ENCODE measurements around the gene ANTXR1.
A peak's percentile ranks its signal among the peaks of the same experiment; 100 is the strongest.

ANTXR1 gene

GRCh38 chr2:69020496-69021426, 7.8 kb downstream of the ANTXR1 start:
- Histone ChIP-seq H3K4me3 (ENCODE audit: low read length in 2 of 2) (no peak overlapping the region), H3K27me3 (ENCODE audit: control insufficient read depth in 1 of 2, insufficient read depth in 2 of 2, low read length in 2 of 2) (no peaks in the 10 kb centered on the region), H3K9ac (ENCODE audit: low read length in 2 of 2) (no peak overlapping the region), H3K4me1 (ENCODE audit: control insufficient read depth, insufficient read depth, low read length) (peaks cover 23% of the 10 kb centered on the region), H3K9me3 (ENCODE audit: control insufficient read depth in 2 of 2, low read length in 2 of 2) (no peaks in the 10 kb centered on the region), H3K36me3 (ENCODE audit: control insufficient read depth in 2 of 2, insufficient read depth in 2 of 2, low read length in 2 of 2) (peaks cover 0 to 2% of the 10 kb centered on the region in 2 donors), H3K27ac (ENCODE audit: low read length) (no peak overlapping the region)

GRCh38 chr2:69021727-69022126, 8.7 kb downstream of the ANTXR1 start:
- Histone ChIP-seq H3K9me3 (ENCODE audit: control insufficient read depth in 2 of 2, low read length in 2 of 2) (no peaks in the 10 kb centered on the region), H3K4me3 (ENCODE audit: low read length in 2 of 2) (no peak overlapping the region), H3K4me1 (ENCODE audit: control insufficient read depth, insufficient read depth, low read length) (peaks cover 25% of the 10 kb centered on the region), H3K27ac (ENCODE audit: low read length) (no peak overlapping the region), H3K27me3 (ENCODE audit: control insufficient read depth in 1 of 2, insufficient read depth in 2 of 2, low read length in 2 of 2) (no peaks in the 10 kb centered on the region), H3K9ac (ENCODE audit: low read length in 2 of 2) (no peak overlapping the region), H3K36me3 (ENCODE audit: control insufficient read depth in 2 of 2, insufficient read depth in 2 of 2, low read length in 2 of 2) (peaks cover 0 to 2% of the 10 kb centered on the region in 2 donors)

GRCh38 chr2:69022548-69022947, 9.6 kb downstream of the ANTXR1 start:
- Histone ChIP-seq H3K36me3 (ENCODE audit: control insufficient read depth in 2 of 2, insufficient read depth in 2 of 2, low read length in 2 of 2) (peaks cover 0 to 2% of the 10 kb centered on the region in 2 donors), H3K27me3 (ENCODE audit: control insufficient read depth in 1 of 2, insufficient read depth in 2 of 2, low read length in 2 of 2) (no peaks in the 10 kb centered on the region), H3K4me1 (ENCODE audit: control insufficient read depth, insufficient read depth, low read length) (peaks cover 21% of the 10 kb centered on the region), H3K9ac (ENCODE audit: low read length in 2 of 2) (no peak overlapping the region), H3K4me3 (ENCODE audit: low read length in 2 of 2) (no peak overlapping the region), H3K9me3 (ENCODE audit: control insufficient read depth in 2 of 2, low read length in 2 of 2) (no peaks in the 10 kb centered on the region), H3K27ac (ENCODE audit: low read length) (no peak overlapping the region)

- Histone ChIP-seq H3K4me3 (ENCODE audit: low read length in 2 of 2) (no peak overlapping the region), H3K9ac (ENCODE audit: low read length in 2 of 2) (no peak overlapping the region), H3K4me1 (ENCODE audit: control insufficient read depth, insufficient read depth, low read length) (peaks cover 17% of the 10 kb centered on the region), H3K27me3 (ENCODE audit: control insufficient read depth in 1 of 2, insufficient read depth in 2 of 2, low read length in 2 of 2) (no peaks in the 10 kb centered on the region), H3K27ac (ENCODE audit: low read length) (no peak overlapping the region), H3K9me3 (ENCODE audit: control insufficient read depth in 2 of 2, low read length in 2 of 2) (no peaks in the 10 kb centered on the region), H3K36me3 (ENCODE audit: control insufficient read depth in 2 of 2, insufficient read depth in 2 of 2, low read length in 2 of 2) (peaks cover 0 to 2% of the 10 kb centered on the region in 2 donors)
Observed at GRCh38 chr2:69023236-69023635, 10.3 kb downstream of the ANTXR1 start.

GRCh38 chr2:69026026-69026425, 13.0 kb downstream of the ANTXR1 start:
- H3K36me3 ChIP-seq (ENCODE audit: control insufficient read depth in 2 of 2, insufficient read depth in 2 of 2, low read length in 2 of 2) = peaks cover 0 to 2% of the 10 kb centered on the region in 2 donors
- no peak overlapping the region for H3K4me3 ChIP-seq (ENCODE audit: low read length in 2 of 2)
- H3K9me3 ChIP-seq (ENCODE audit: control insufficient read depth in 2 of 2, low read length in 2 of 2) = no peaks in the 10 kb centered on the region
- H3K27me3 ChIP-seq (ENCODE audit: control insufficient read depth in 1 of 2, insufficient read depth in 2 of 2, low read length in 2 of 2) = no peaks in the 10 kb centered on the region
- H3K27ac ChIP-seq (ENCODE audit: low read length) = no peak overlapping the region
- peaks cover 12% of the 10 kb centered on the region for H3K4me1 ChIP-seq (ENCODE audit: control insufficient read depth, insufficient read depth, low read length)
- H3K9ac ChIP-seq (ENCODE audit: low read length in 2 of 2) = no peak overlapping the region

- Histone ChIP-seq H3K9ac (ENCODE audit: low read length in 2 of 2) (no peak overlapping the region), H3K27ac (ENCODE audit: low read length) (no peak overlapping the region), H3K4me3 (ENCODE audit: low read length in 2 of 2) (no peak overlapping the region), H3K36me3 (ENCODE audit: control insufficient read depth in 2 of 2, insufficient read depth in 2 of 2, low read length in 2 of 2) (no peaks in the 10 kb centered on the region), H3K27me3 (ENCODE audit: control insufficient read depth in 1 of 2, insufficient read depth in 2 of 2, low read length in 2 of 2) (no peaks in the 10 kb centered on the region), H3K4me1 (ENCODE audit: control insufficient read depth, insufficient read depth, low read length) (peaks cover 12% of the 10 kb centered on the region), H3K9me3 (ENCODE audit: control insufficient read depth in 2 of 2, low read length in 2 of 2) (no peaks in the 10 kb centered on the region)
Observed at GRCh38 chr2:69026691-69027459, 13.9 kb downstream of the ANTXR1 start.

GRCh38 chr2:69030800-69031428, 17.9 kb downstream of the ANTXR1 start:
- Histone ChIP-seq H3K27me3 (ENCODE audit: control insufficient read depth in 1 of 2, insufficient read depth in 2 of 2, low read length in 2 of 2) (no peaks in the 10 kb centered on the region), H3K4me3 (ENCODE audit: low read length in 2 of 2) (no peak overlapping the region), H3K27ac (ENCODE audit: low read length) (no peak overlapping the region), H3K4me1 (ENCODE audit: control insufficient read depth, insufficient read depth, low read length) (peaks cover 22% of the 10 kb centered on the region), H3K9ac (ENCODE audit: low read length in 2 of 2) (no peak overlapping the region), H3K36me3 (ENCODE audit: control insufficient read depth in 2 of 2, insufficient read depth in 2 of 2, low read length in 2 of 2) (no peaks in the 10 kb centered on the region), H3K9me3 (ENCODE audit: control insufficient read depth in 2 of 2, low read length in 2 of 2) (no peaks in the 10 kb centered on the region)

- Histone ChIP-seq H3K9me3 (ENCODE audit: control insufficient read depth in 2 of 2, low read length in 2 of 2) (no peaks in the 10 kb centered on the region), H3K27ac (ENCODE audit: low read length) (no peak overlapping the region), H3K4me3 (ENCODE audit: low read length in 2 of 2) (no peak overlapping the region), H3K9ac (ENCODE audit: low read length in 2 of 2) (no peak overlapping the region), H3K4me1 (ENCODE audit: control insufficient read depth, insufficient read depth, low read length) (peaks cover 22% of the 10 kb centered on the region), H3K36me3 (ENCODE audit: control insufficient read depth in 2 of 2, insufficient read depth in 2 of 2, low read length in 2 of 2) (no peaks in the 10 kb centered on the region), H3K27me3 (ENCODE audit: control insufficient read depth in 1 of 2, insufficient read depth in 2 of 2, low read length in 2 of 2) (no peaks in the 10 kb centered on the region)
Observed at GRCh38 chr2:69031466-69031865, 18.5 kb downstream of the ANTXR1 start.

GRCh38 chr2:69032336-69032735, 19.4 kb downstream of the ANTXR1 start:
- H3K27ac ChIP-seq (ENCODE audit: low read length) = no peak overlapping the region

GRCh38 chr2:69033461-69034095, 20.6 kb downstream of the ANTXR1 start:
- H3K27ac ChIP-seq (ENCODE audit: low read length) = peak overlapping the region; percentile 2

More at GRCh38 chr2:69032336-69032735, 19.4 kb downstream of the ANTXR1 start:
- H3K9me3 ChIP-seq (ENCODE audit: control insufficient read depth in 2 of 2, low read length in 2 of 2) = no peaks in the 10 kb centered on the region
- H3K4me3 ChIP-seq (ENCODE audit: low read length in 2 of 2) = no peak overlapping the region
- no peaks in the 10 kb centered on the region for H3K27me3 ChIP-seq (ENCODE audit: control insufficient read depth in 1 of 2, insufficient read depth in 2 of 2, low read length in 2 of 2)
- no peak overlapping the region for H3K9ac ChIP-seq (ENCODE audit: low read length in 2 of 2)
- peaks cover 16% of the 10 kb centered on the region for H3K4me1 ChIP-seq (ENCODE audit: control insufficient read depth, insufficient read depth, low read length)
- H3K36me3 ChIP-seq (ENCODE audit: control insufficient read depth in 2 of 2, insufficient read depth in 2 of 2, low read length in 2 of 2) = no peaks in the 10 kb centered on the region

More at GRCh38 chr2:69033461-69034095, 20.6 kb downstream of the ANTXR1 start:
- H3K9me3 ChIP-seq (ENCODE audit: control insufficient read depth in 2 of 2, low read length in 2 of 2) = no peaks in the 10 kb centered on the region
- no peak overlapping the region for H3K4me3 ChIP-seq (ENCODE audit: low read length in 2 of 2)
- peaks cover 16% of the 10 kb centered on the region for H3K4me1 ChIP-seq (ENCODE audit: control insufficient read depth, insufficient read depth, low read length)
- no peak overlapping the region for H3K9ac ChIP-seq (ENCODE audit: low read length in 2 of 2)
- H3K36me3 ChIP-seq (ENCODE audit: control insufficient read depth in 2 of 2, insufficient read depth in 2 of 2, low read length in 2 of 2) = no peaks in the 10 kb centered on the region
- H3K27me3 ChIP-seq (ENCODE audit: control insufficient read depth in 1 of 2, insufficient read depth in 2 of 2, low read length in 2 of 2) = no peaks in the 10 kb centered on the region

Data from stomach smooth muscle (tissue), 2 donors.